H9 (cell line): ENCODE data around the gene LRRC26. TPM values are rescaled to one million over a fixed set of nuclear protein-coding genes. Genes with fewer than 3 reads are reported as not detected.

ENCODE experiments used
- DNase-seq: peaks from one replicate; pipeline ENCODE4 v3.0.0-alpha.2; 2017
- H2AFZ ChIP-seq: one replicate; pipeline ENCODE4 v1.6.1; 2013; ENCODE audit warnings: mild to moderate bottlenecking, low read length, control low read depth, moderate library complexity
- H2AK5ac ChIP-seq: 2 replicates; pipeline ENCODE4 v1.6.1; 2013; ENCODE audit warnings: low read length, control low read depth, mixed read lengths; ENCODE audit not compliant: insufficient read length
- H2BK120ac ChIP-seq: one replicate; pipeline ENCODE4 v1.6.1; 2013; ENCODE audit warnings: low read depth, mild to moderate bottlenecking, low read length, control low read depth, inconsistent platforms; ENCODE audit not compliant: poor library complexity, severe bottlenecking
- H2BK12ac ChIP-seq: 2 replicates; pipeline ENCODE4 v1.6.1; 2013; ENCODE audit warnings: low read length, control low read depth, mixed read lengths, low read depth; ENCODE audit not compliant: insufficient read length
- H2BK15ac ChIP-seq: 2 replicates; pipeline ENCODE4 v1.6.1; 2013; ENCODE audit warnings: low read depth, low read length, control low read depth
- H2BK20ac ChIP-seq: one replicate; pipeline ENCODE4 v1.6.1; 2013; ENCODE audit warnings: low read depth, mild to moderate bottlenecking, low read length, control low read depth, inconsistent platforms; ENCODE audit not compliant: poor library complexity, severe bottlenecking
- H2BK5ac ChIP-seq: 2 replicates; pipeline ENCODE4 v1.6.1; 2013; ENCODE audit warnings: low read length, control low read depth, mixed read lengths; ENCODE audit not compliant: insufficient read length
- H3K14ac ChIP-seq: 2 replicates; pipeline ENCODE4 v1.6.1; 2013; ENCODE audit warnings: low read length, control low read depth; ENCODE audit not compliant: insufficient read depth
- H3K18ac ChIP-seq: 2 replicates; pipeline ENCODE4 v1.6.1; 2013; ENCODE audit warnings: low read depth, mild to moderate bottlenecking, mixed read lengths, low read length, control low read depth; ENCODE audit not compliant: insufficient read length
- H3K23ac ChIP-seq: 2 replicates; pipeline ENCODE4 v1.6.1; 2013; ENCODE audit warnings: low read length, control low read depth, mixed read lengths, low read depth; ENCODE audit not compliant: insufficient read length
- H3K23me2 ChIP-seq: 2 replicates; pipeline ENCODE4 v1.6.1; 2013; ENCODE audit warnings: low read depth, mild to moderate bottlenecking, mixed read lengths, low read length, control low read depth; ENCODE audit not compliant: insufficient read length, poor library complexity, severe bottlenecking
- H3K27ac ChIP-seq: 2 replicates; pipeline ENCODE4 v1.5.1; 2013; ENCODE audit warnings: low read length, control low read depth, mixed read lengths, low read depth; ENCODE audit not compliant: insufficient read length
- H3K27me3 ChIP-seq: 2 replicates; pipeline ENCODE4 v1.6.1; 2013; ENCODE audit warnings: low read length, control low read depth, inconsistent platforms; ENCODE audit not compliant: insufficient read depth
- H3K4ac ChIP-seq: 2 replicates; pipeline ENCODE4 v1.6.1; 2013; ENCODE audit warnings: low read depth, mild to moderate bottlenecking, control low read depth, inconsistent platforms, low read length, moderate library complexity
- H3K4me1 ChIP-seq: 2 replicates; pipeline ENCODE4 v1.6.1; 2013; ENCODE audit warnings: low read length, control low read depth, inconsistent platforms; ENCODE audit not compliant: insufficient read depth
- H3K4me2 ChIP-seq: 2 replicates; pipeline ENCODE4 v1.6.1; 2013; ENCODE audit warnings: low read length, control low read depth, mixed read lengths; ENCODE audit not compliant: insufficient read length, insufficient read depth
- H3K56ac ChIP-seq: 2 replicates; pipeline ENCODE4 v1.6.1; 2013; ENCODE audit warnings: low read depth, mild to moderate bottlenecking, mixed read lengths, low read length, control low read depth; ENCODE audit not compliant: insufficient read length
- H3K79me1 ChIP-seq: 2 replicates; pipeline ENCODE4 v1.6.1; 2013; ENCODE audit warnings: low read depth, mild to moderate bottlenecking, moderate library complexity, low read length, control low read depth, inconsistent platforms; ENCODE audit not compliant: insufficient read depth, poor library complexity, severe bottlenecking
- H3K79me2 ChIP-seq: 2 replicates; pipeline ENCODE4 v1.6.1; 2013; ENCODE audit warnings: low read length, control low read depth, inconsistent platforms; ENCODE audit not compliant: insufficient read depth
- H3K9ac ChIP-seq: 2 replicates; pipeline ENCODE4 v1.6.1; 2013; ENCODE audit warnings: low read length, control low read depth, mixed read lengths; ENCODE audit not compliant: insufficient read length; ENCODE audit errors: extremely low read depth
- H3K9me3 ChIP-seq: one replicate; pipeline ENCODE4 v1.6.1; 2013; ENCODE audit warnings: low read depth, low read length, inconsistent platforms; ENCODE audit not compliant: control insufficient read depth
- H3T11ph ChIP-seq: one replicate; pipeline ENCODE4 v1.6.1; 2013; ENCODE audit warnings: mild to moderate bottlenecking, low read length, control low read depth, inconsistent platforms
- H4K20me1 ChIP-seq: one replicate; pipeline ENCODE4 v1.6.1; 2013; ENCODE audit not compliant: control insufficient read depth, insufficient read length, insufficient read depth
- H4K5ac ChIP-seq: 2 replicates; pipeline ENCODE4 v1.6.1; 2013; ENCODE audit warnings: low read depth, mild to moderate bottlenecking, mixed read lengths, low read length, control low read depth; ENCODE audit not compliant: insufficient read length
- H4K8ac ChIP-seq: replicated peaks from 2 replicates; pipeline ENCODE4 v1.6.1; 2013; ENCODE audit warnings: low read length, control low read depth, mixed read lengths, low read depth; ENCODE audit not compliant: insufficient read length
- H4K91ac ChIP-seq: 2 replicates; pipeline ENCODE4 v1.6.1; 2013; ENCODE audit warnings: low read depth, mild to moderate bottlenecking, moderate library complexity, mixed read lengths, low read length, control low read depth; ENCODE audit not compliant: insufficient read length
- H3K27ac Mint-ChIP-seq, 3 experiments: 2 replicates in 2 of 3; 3 replicates in 1 of 3; pipeline ENCODE4 v1.8.0; 2020 to 2021; ENCODE audit warnings: mixed read lengths in 3 of 3, mild to moderate bottlenecking in 1 of 3, moderate library complexity in 1 of 3
- H3K27me3 Mint-ChIP-seq: 2 replicates; pipeline ENCODE4 v1.8.0; 2021; ENCODE audit warnings: low read depth, mild to moderate bottlenecking, moderate library complexity, mixed read lengths
- H3K36me3 Mint-ChIP-seq, 3 experiments: 2 replicates in 2 of 3; 3 replicates in 1 of 3; pipeline ENCODE4 v1.8.0; 2020 to 2021; ENCODE audit warnings: low read depth in 3 of 3, mixed read lengths in 3 of 3; ENCODE audit not compliant: insufficient read depth in 1 of 3
- H3K4me1 Mint-ChIP-seq, 2 experiments: 2 replicates each; pipeline ENCODE4 v1.8.0; 2020; ENCODE audit warnings: mixed read lengths in 2 of 2
- H3K4me3 Mint-ChIP-seq, 2 experiments: 2 replicates in 1 of 2; 3 replicates in 1 of 2; pipeline ENCODE4 v1.8.0; 2020 to 2021; ENCODE audit warnings: mild to moderate bottlenecking in 2 of 2, mixed read lengths in 2 of 2, moderate library complexity in 1 of 2
- H3K9me3 Mint-ChIP-seq, 2 experiments: 2 replicates in 1 of 2; 3 replicates in 1 of 2; pipeline ENCODE4 v1.8.0; 2020; ENCODE audit warnings: mild to moderate bottlenecking in 2 of 2, mixed read lengths in 2 of 2, moderate library complexity in 1 of 2
- CTCF ChIP-seq: fragments of 200-600 bp; sonication (generic); conservative IDR thresholded peaks from 3 replicates; pipeline ENCODE4 v1.8.0; 2021; ENCODE audit warnings: antibody characterized with exemption, mild to moderate bottlenecking
- WGBS: extraction: QIAGEN DNeasy Blood & Tissue Kit; methylation state at CpG from one replicate; pipeline ENCODE4 v1.1.7; 2013; ENCODE audit warnings: missing lambda C conversion rate, low lambda C conversion rate, mixed read lengths; ENCODE audit not compliant: insufficient read length; ENCODE audit errors: extremely low coverage; 5-methylcytosine and 5-hydroxymethylcytosine counted together
- total RNA-seq: library from RNA; stranded (reverse); gene quantifications from 2 replicates; pipeline ENCODE4 v1.2.1, GENCODE V29; 2021

LRRC26 gene
- total RNA-seq, 1 experiment from 2014 or later, result 0.96 TPM

GRCh38 chr9:137160054-137160425 lies 9.8 kb downstream of the LRRC26 start:
- Histone ChIP-seq H4K8ac (no peak overlapping the region), H3K4ac (no peak overlapping the region), H2BK15ac (no peak overlapping the region), H3K56ac (no peak overlapping the region), H4K5ac (no peak overlapping the region), H3K4me1 (no peaks in the 10 kb centered on the region), H3K14ac (no peak overlapping the region), H3K79me1 (no peaks in the 10 kb centered on the region), H2BK12ac (no peak overlapping the region), H2BK5ac (no peak overlapping the region), H3T11ph (no peak overlapping the region), H2AK5ac (no peak overlapping the region), H3K9me3 (no peaks in the 10 kb centered on the region), H3K4me2 (no peak overlapping the region), H3K9ac (no peak overlapping the region), H2BK20ac (no peak overlapping the region), H4K91ac (no peak overlapping the region), H4K20me1 (peaks cover 2% of the 10 kb centered on the region), H3K23ac (no peak overlapping the region), H3K27me3 (peaks cover 33% of the 10 kb centered on the region; the same call in 1 of the 2 replicates), H3K27ac (no peak overlapping the region), H3K23me2 (peaks cover 21% of the 10 kb centered on the region), H2BK120ac (no peak overlapping the region), H2AFZ (no peak overlapping the region), H3K18ac (no peak overlapping the region), H3K79me2 (no peaks in the 10 kb centered on the region)
- no peak for TF ChIP-seq CTCF
- Mint-ChIP-seq H3K27ac (no peak overlapping the region), H3K36me3 (no peaks in the 10 kb centered on the region), H3K4me3 (no peak overlapping the region), H3K4me1 (peaks cover 0 to 11% of the 10 kb centered on the region in 2 experiments; a peak in 2 of 4 replicates), H3K9me3 (no peaks in the 10 kb centered on the region; a peak in 1 of 5 replicates), H3K27me3 (peaks cover 91% of the 10 kb centered on the region)
- WGBS, result no CpG with 5 or more reads among the region's 17 CpGs
- no peak for DNase-seq
